Endothelial cell of umbilical vein (primary cell): ENCODE data around the gene CCDC197. TPM values are rescaled to one million over a fixed set of nuclear protein-coding genes. Genes with fewer than 3 reads are reported as not detected.

Experiments
- BruUV-seq: library from RNA; stranded (reverse); fragments of 400-500 nt; replicated peaks from 2 replicates; lab custom pipeline; 2021; lab: Mats Ljungman, UMichigan
- CTCF ChIA-PET: fragments of 300-600, 350-600 bp; sonication (Branson Sonifier 250); formaldehyde crosslinking; loops from one replicate; lab custom pipeline; 2021; ENCODE audit warnings: antibody characterized with exemption, inconsistent platforms; lab: Charles Lee
- POLR2A ChIA-PET: fragments of 300-600, 350-600 bp; sonication (Branson Sonifier 250); formaldehyde crosslinking; loops from one replicate; lab custom pipeline; 2021; ENCODE audit warnings: antibody characterized with exemption, inconsistent platforms; lab: Charles Lee
- DNase-seq: peaks from one replicate; pipeline ENCODE4 v3.0.0-alpha.2; 2011; ENCODE audit warnings: low read depth, low spot score
- FAIRE-seq: peaks from 2 replicates; lab custom pipeline; 2011; peaks lifted over from hg19 to GRCh38; lab: Jason Lieb, UNC
- H2AFZ ChIP-seq: 2 replicates; pipeline ENCODE4 v1.6.0; 2012; ENCODE audit warnings: low read depth, low read length, control low read depth, inconsistent platforms
- H3K27ac ChIP-seq: 2 replicates; pipeline ENCODE4 v1.5.1; 2011; ENCODE audit warnings: low read depth, mild to moderate bottlenecking, control low read depth, low read length, moderate library complexity; ENCODE audit not compliant: insufficient read depth
- H3K27me3 ChIP-seq, 2 experiments: 2 replicates each; pipeline versions ENCODE4 v1.6.0 to v1.6.1; 2011; ENCODE audit warnings: low read length in 2 of 2, mixed read lengths in 1 of 2; ENCODE audit not compliant: control insufficient read depth in 2 of 2, insufficient read depth in 2 of 2
- H3K36me3 ChIP-seq, 2 experiments: 2 replicates in 1 of 2; 3 replicates in 1 of 2; pipeline ENCODE4 v1.5.1; 2011; ENCODE audit warnings: low read length in 2 of 2, mild to moderate bottlenecking in 1 of 2, moderate library complexity in 1 of 2; ENCODE audit not compliant: control insufficient read depth in 2 of 2, insufficient read depth in 2 of 2; ENCODE audit errors: extremely low read depth in 1 of 2
- H3K4me1 ChIP-seq: 3 replicates; pipeline ENCODE4 v1.5.1; 2011; ENCODE audit warnings: mild to moderate bottlenecking, low read length; ENCODE audit not compliant: control insufficient read depth, insufficient read depth; ENCODE audit errors: extremely low read depth
- H3K4me2 ChIP-seq: 2 replicates; pipeline ENCODE4 v1.6.1; 2011; ENCODE audit warnings: low read length, control low read depth, mixed read lengths; ENCODE audit not compliant: insufficient read depth
- H3K4me3 ChIP-seq, 3 experiments: fragments of 200-600 bp in 1 of 3; sonication (generic), shearing (Covaris generic) in 1 of 3; replicated peaks in 1 of 3; 2 replicates each; pipeline ENCODE4 v1.5.1; 2011 to 2016; ENCODE audit warnings: control low read depth in 3 of 3, low read length in 3 of 3, mild to moderate bottlenecking in 2 of 3, inconsistent platforms in 1 of 3, low read depth in 1 of 3, moderate library complexity in 1 of 3; ENCODE audit not compliant: insufficient read depth in 1 of 3
- H3K79me2 ChIP-seq: 2 replicates; pipeline ENCODE4 v1.6.0; 2012; ENCODE audit warnings: low read length, inconsistent platforms; ENCODE audit not compliant: control insufficient read depth, insufficient read depth
- H3K9ac ChIP-seq: replicated peaks from 2 replicates; pipeline ENCODE3; 2011; ENCODE audit warnings: low read length, control low read depth; ENCODE audit not compliant: insufficient read depth; ENCODE audit errors: extremely low read depth
- H3K9me1 ChIP-seq: replicated peaks from 3 replicates; pipeline ENCODE4 v1.6.0; 2011; ENCODE audit warnings: mild to moderate bottlenecking, low read length; ENCODE audit not compliant: control insufficient read depth, insufficient read depth; ENCODE audit errors: extremely low read depth
- H3K9me3 ChIP-seq: replicated peaks from 2 replicates; pipeline ENCODE4 v1.5.1; 2012; ENCODE audit warnings: low read length, inconsistent platforms; ENCODE audit not compliant: control insufficient read depth, insufficient read depth
- H4K20me1 ChIP-seq: replicated peaks from 2 replicates; pipeline ENCODE3; 2011; ENCODE audit warnings: mild to moderate bottlenecking, low read length; ENCODE audit not compliant: control insufficient read depth, insufficient read depth; ENCODE audit errors: extremely low read depth
- EZH2 ChIP-seq: IDR thresholded peaks from 2 replicates; pipeline ENCODE4 v1.6.1; 2012; ENCODE audit warnings: borderline replicate concordance, low read depth, mild to moderate bottlenecking, moderate library complexity, low read length, inconsistent platforms; ENCODE audit not compliant: severe bottlenecking
- JUN ChIP-seq: IDR thresholded peaks from 2 replicates; pipeline ENCODE4 v1.6.1; 2011; ENCODE audit warnings: borderline replicate concordance, low read depth; ENCODE audit not compliant: insufficient read length, insufficient read depth
- MYC ChIP-seq: IDR thresholded peaks from one replicate; pipeline ENCODE4 v1.6.1; 2011; ENCODE audit warnings: mild to moderate bottlenecking, low read depth, low read length
- POLR2A ChIP-seq: IDR thresholded peaks from 2 replicates; pipeline ENCODE4 v1.6.1; 2012; ENCODE audit warnings: low read depth, mild to moderate bottlenecking, control low read depth, low read length
- dilution Hi-C: fragments of 300-500 bp; cut with MboI; formaldehyde crosslinking; loops from one replicate; pipeline ENCODE4 v1.15.0; 2019; ENCODE audit warnings: low sequenced_read_pairs; ENCODE audit not compliant: extremely low pct_ligation_motif_present
- intact Hi-C: fragments of 100-400 bp; cut with micrococcal nuclease; formaldehyde crosslinking; loops from one replicate; pipeline ENCODE4 v1.10.0; 2022
- polyA plus RNA-seq, 4 experiments: library from polyadenylated mRNA; depleted of rRNA in 3 of 4; stranded (reverse) in 3 of 4; unstranded in 1 of 4; fragments of >200 nt; gene quantifications; 2 replicates each; pipeline versions ENCODE4 v1.2.1 to v1.2.3, GENCODE V29; 2011 to 2012; ENCODE audit warnings: missing spikeins in 1 of 4
- total RNA-seq: library from RNA; stranded (reverse); gene quantifications from 2 replicates; pipeline ENCODE4 v1.2.3, GENCODE V29; 2021
- TF ChIP-seq, protein P1 (sequence below), 2 donors: IDR thresholded peaks; 1 replicate in 1 of 2; 2 replicates in 1 of 2; pipeline ENCODE4 v1.5.1; 2011; ENCODE audit warnings: low read length in 2 of 2, mild to moderate bottlenecking in 2 of 2, moderate library complexity in 2 of 2, control low read depth in 1 of 2, inconsistent platforms in 1 of 2, low read depth in 1 of 2; ENCODE audit not compliant: insufficient read depth in 1 of 2; ENCODE audit errors: extremely low read depth in 1 of 2
- TF ChIP-seq, protein P2 (sequence below): IDR thresholded peaks from 2 replicates; pipeline ENCODE4 v1.6.1; 2011; ENCODE audit not compliant: insufficient read depth, insufficient read length

The CCDC197 gene
- total and polyA plus RNA-seq, 2 donors (not counting 3 experiments of a cell fraction or from before 2014, with no cell fraction given): not detected

GRCh38 chr14:93950948-93951634 lies 46.0 kb upstream of the CCDC197 start:
- H4K20me1 ChIP-seq: no peaks in the 10 kb centered on the region
- no peak overlapping the region for H3K4me3 ChIP-seq
- DNase-seq (no peak), FAIRE-seq (no peak)
- no peaks in the 10 kb centered on the region for H3K36me3 ChIP-seq
- no peak overlapping the region for H3K27ac ChIP-seq
- H3K4me1 ChIP-seq: peaks cover 4% of the 10 kb centered on the region
- ChIA-PET POLR2A (no interaction called here), CTCF (interaction anchor here (2.9 kb wide), 1 partner anchor 11 kb away, joined by 22 read pairs; no protein-coding TSS in a partner anchor)
- no peaks in the 10 kb centered on the region for H3K9me1 ChIP-seq
- dilution Hi-C loops (no loop called here), intact Hi-C loops (no loop called here)
- no peaks in the 10 kb centered on the region for H3K79me2 ChIP-seq
- H3K4me2 ChIP-seq: no peak overlapping the region
- TF ChIP-seq MYC (no peak), POLR2A (no peak), JUN (no peak), EZH2 (no peak)
- TF ChIP-seq, protein P1, sequence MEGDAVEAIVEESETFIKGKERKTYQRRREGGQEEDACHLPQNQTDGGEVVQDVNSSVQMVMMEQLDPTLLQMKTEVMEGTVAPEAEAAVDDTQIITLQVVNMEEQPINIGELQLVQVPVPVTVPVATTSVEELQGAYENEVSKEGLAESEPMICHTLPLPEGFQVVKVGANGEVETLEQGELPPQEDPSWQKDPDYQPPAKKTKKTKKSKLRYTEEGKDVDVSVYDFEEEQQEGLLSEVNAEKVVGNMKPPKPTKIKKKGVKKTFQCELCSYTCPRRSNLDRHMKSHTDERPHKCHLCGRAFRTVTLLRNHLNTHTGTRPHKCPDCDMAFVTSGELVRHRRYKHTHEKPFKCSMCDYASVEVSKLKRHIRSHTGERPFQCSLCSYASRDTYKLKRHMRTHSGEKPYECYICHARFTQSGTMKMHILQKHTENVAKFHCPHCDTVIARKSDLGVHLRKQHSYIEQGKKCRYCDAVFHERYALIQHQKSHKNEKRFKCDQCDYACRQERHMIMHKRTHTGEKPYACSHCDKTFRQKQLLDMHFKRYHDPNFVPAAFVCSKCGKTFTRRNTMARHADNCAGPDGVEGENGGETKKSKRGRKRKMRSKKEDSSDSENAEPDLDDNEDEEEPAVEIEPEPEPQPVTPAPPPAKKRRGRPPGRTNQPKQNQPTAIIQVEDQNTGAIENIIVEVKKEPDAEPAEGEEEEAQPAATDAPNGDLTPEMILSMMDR (IDR thresholded peaks at IDR 0.05; ENCODE audit: extremely low read depth in 1 of 2, insufficient read depth in 1 of 2, low read depth in 1 of 2, low read length in 2 of 2): no peak
- TF ChIP-seq, protein P2, sequence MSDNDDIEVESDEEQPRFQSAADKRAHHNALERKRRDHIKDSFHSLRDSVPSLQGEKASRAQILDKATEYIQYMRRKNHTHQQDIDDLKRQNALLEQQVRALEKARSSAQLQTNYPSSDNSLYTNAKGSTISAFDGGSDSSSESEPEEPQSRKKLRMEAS: no peak
- no peaks in the 10 kb centered on the region for H3K9me3 ChIP-seq
- no TSS peak for BruUV-seq
- no peak overlapping the region for H2AFZ ChIP-seq
- H3K27me3 ChIP-seq: peaks cover 0 to 1% of the 10 kb centered on the region in 2 experiments
- H3K9ac ChIP-seq: no peak overlapping the region
